DMS153 treated with DMSO at 0.1 percent for 48 hours (cell line): Measurements from ENCODE around the gene ZNF692.
"Not testable (repeated sequence)": the region's sequence is repeated elsewhere in the genome, so short reads cannot be mapped to it uniquely, and the experiment has no call there.

ENCODE experiments used
- DNase-seq: peaks from one replicate; lab custom pipeline; 2025; ENCODE audit not compliant: unreplicated experiment; lab: John Stamatoyannopoulos, UW

Gene ZNF692

GRCh38 chr1:248850124-248850523, 8.8 kb downstream of the ZNF692 start:
- DNase-seq, result no peak

GRCh38 chr1:248849637-248850036, 9.2 kb downstream of the ZNF692 start:
- DNase-seq, result no peak

GRCh38 chr1:248849152-248849551, 9.7 kb downstream of the ZNF692 start:
- DNase-seq, result no peak

GRCh38 chr1:248848602-248849001, 10.3 kb downstream of the ZNF692 start:
- DNase-seq, result no peak

GRCh38 chr1:248847956-248848561, 10.8 kb downstream of the ZNF692 start:
- no peak for DNase-seq

- no peak for DNase-seq
Measured at GRCh38 chr1:248847181-248847955, 11.5 kb downstream of the ZNF692 start.

- DNase-seq, result no peak
Measured at GRCh38 chr1:248844526-248844925, 14.4 kb downstream of the ZNF692 start.

- no peak for DNase-seq
Measured at GRCh38 chr1:248843687-248844086, 15.2 kb downstream of the ZNF692 start.

GRCh38 chr1:248842781-248843331, 16.0 kb downstream of the ZNF692 start:
- DNase-seq, result no peak

- DNase-seq, result no peak
Measured at GRCh38 chr1:248841702-248842395, 17.0 kb downstream of the ZNF692 start.

GRCh38 chr1:248840946-248841345, 17.9 kb downstream of the ZNF692 start:
- no peak for DNase-seq

- DNase-seq, result no peak
Measured at GRCh38 chr1:248839168-248839555, 19.7 kb downstream of the ZNF692 start.

- DNase-seq, result peak; percentile 85
Measured at GRCh38 chr1:248838357-248839167, 20.3 kb downstream of the ZNF692 start.

- peak; percentile 98 for DNase-seq
Measured at GRCh38 chr1:248837781-248838356, 21.0 kb downstream of the ZNF692 start, which contains the start of gene ZNF672. TSS of gene ZNF672 (plus strand) at chr1:248838224. CDS start at chr1:248847275, 9,051 bp downstream.

GRCh38 chr1:248837045-248837780, 21.7 kb downstream of the ZNF692 start:
- peak; percentile 73 for DNase-seq

GRCh38 chr1:248834343-248834940, 24.4 kb downstream of the ZNF692 start:
- DNase-seq, result no peak

GRCh38 chr1:248831842-248832241, 27.0 kb downstream of the ZNF692 start:
- no peak for DNase-seq

GRCh38 chr1:248830718-248831017, 28.2 kb downstream of the ZNF692 start:
- DNase-seq, result not testable (repeated sequence)

- no peak for DNase-seq
Measured at GRCh38 chr1:248828845-248829244, 30.0 kb downstream of the ZNF692 start.
